GM18520 (cell line): Measurements from ENCODE around the gene ESR1.
"Not testable (repeated sequence)": the region's sequence is repeated elsewhere in the genome, so short reads cannot be mapped to it uniquely, and the experiment has no call there.

Experiments
- ATAC-seq: cut with Tn5 transposase; IDR thresholded peaks from one replicate; pipeline ENCODE4 v1.9.1; 2021; ENCODE audit not compliant: unreplicated experiment

The ESR1 gene

DNA sequence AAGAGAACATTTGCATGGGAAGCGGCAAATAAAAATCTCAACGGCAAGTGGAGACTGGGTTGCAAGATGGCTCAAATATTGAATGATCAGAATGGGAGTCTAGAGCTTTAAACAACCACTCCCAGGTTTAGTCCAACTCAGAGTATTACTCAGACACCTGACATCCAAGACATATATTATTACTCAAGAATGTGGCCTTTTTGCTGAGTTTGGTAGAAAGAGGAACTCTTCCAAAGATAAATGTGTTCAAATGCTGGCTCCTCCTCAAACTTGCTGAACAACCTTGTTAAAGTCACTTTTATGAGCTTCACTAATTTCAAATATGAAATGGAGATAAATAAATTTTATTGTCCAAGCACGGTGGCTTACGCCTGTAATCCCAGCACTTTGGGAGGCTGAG, 77.8 kb downstream of the ESR1 start:
- no peak for ATAC-seq

DNA sequence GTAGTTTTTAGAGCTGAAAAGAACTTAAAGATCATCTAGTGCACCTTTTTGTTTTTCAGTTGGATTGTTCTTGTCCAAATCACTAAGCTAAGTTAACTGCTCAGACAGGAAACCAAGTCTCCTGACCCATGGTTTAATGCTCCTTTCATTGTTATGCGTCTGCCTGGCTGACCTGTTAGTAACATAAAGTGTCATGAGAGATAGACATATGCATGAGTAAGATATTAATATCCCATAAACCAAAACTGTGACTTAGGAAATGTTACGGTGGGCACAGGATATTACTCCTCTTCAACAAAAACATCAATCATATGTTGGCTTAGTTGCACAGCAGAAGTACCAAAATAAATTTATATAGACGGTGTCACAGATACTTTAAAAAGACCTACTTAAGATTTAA, 84.0 kb downstream of the ESR1 start:
- ATAC-seq = no peak

DNA sequence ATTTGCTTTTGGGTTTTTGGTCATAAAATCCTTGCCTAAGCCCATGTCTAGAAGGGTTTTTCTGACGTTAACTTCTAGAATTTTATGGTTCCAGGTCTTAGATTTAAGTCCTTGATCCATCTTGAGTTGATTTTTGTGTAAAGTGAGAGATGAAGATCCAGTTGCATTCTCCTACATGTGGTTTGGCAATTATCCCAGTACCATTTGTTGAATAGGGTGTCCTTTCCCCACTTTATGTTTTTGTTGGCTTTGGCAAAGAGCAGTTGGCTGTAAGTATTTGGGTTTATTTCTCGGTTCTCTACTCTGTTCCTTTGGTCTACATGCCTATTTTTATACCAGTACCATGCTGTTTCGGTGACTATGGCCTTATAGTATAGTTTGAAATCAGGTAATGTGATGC, 86.9 kb downstream of the ESR1 start:
- not testable (repeated sequence) for ATAC-seq

DNA sequence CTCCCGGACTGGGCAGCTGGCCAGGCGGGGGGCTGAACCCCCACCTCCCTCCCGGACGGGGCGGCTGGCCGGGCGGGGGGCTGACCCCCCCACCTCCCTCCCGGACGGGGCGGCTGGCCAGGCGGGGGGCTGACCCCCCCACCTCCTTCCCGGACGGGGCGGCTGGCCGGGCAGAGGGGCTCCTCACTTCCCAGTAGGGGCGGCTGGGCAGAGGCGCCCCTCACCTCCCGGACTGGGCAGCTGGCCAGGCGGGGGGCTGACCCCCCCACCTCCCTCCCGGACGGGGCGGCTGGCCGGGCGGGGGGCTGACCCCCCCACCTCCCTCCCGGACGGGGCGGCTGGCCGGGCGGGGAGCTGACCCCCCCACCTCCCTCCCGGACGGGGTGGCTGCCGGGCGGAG, 91.7 kb downstream of the ESR1 start:
- ATAC-seq = not testable (repeated sequence)

DNA sequence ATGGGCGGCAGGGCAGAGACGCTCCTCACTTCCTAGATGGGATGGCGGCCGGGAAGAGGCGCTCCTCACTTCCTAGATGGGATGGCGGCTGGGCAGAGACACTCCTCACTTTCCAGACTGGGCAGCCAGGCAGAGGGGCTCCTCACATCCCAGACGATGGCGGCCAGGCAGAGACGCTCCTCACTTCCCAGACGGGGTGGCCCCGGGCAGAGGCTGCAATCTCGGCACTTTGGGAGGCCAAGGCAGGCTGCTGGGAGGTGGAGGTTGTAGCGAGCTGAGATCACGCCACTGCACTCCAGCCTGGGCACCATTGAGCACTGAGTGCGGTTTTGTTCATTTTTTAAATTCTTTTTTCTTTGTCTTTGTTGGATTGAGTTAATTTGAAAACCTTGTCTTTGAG, 92.3 kb downstream of the ESR1 start:
- not testable (repeated sequence) for ATAC-seq

DNA sequence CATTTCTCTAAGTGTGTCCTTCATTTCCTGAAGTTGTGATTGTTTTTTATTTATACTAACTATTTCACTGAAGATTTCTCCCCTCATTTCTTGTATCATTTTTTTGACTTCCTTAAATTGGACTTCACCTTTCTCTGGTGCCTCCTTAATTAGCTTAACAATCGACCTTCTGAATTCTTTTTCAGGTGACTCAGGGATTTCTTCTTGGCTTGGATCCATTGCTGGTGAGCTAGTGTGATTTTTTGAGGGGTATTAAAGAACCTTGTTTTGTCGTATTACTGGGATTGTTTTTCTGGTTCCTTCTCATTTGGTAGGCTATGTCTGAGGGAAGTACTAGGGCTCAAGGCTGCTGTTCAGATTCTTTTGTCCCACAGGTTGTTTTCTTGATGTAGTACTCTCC, 92.8 kb downstream of the ESR1 start:
- ATAC-seq = no peak

DNA sequence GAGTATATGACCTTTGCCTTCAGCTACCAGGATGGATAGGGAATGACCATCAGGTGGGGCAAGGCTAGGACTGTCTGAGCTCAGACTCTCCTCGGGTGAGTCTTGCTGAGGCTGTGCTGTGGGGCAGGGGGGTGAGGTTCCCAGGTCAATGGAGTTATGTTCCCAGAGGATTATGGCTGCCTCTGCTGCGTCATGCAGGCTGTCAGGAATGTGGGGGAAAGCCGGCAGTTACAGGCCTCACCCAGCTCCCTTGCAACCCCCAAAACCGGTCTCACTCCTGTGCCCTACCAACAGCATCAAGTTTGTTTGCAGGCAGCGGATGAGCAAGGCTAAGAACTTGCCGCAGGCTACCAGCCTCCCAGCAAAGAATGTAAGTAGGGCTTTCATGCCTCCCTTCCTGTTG, 93.5 kb downstream of the ESR1 start:
- no peak for ATAC-seq

DNA sequence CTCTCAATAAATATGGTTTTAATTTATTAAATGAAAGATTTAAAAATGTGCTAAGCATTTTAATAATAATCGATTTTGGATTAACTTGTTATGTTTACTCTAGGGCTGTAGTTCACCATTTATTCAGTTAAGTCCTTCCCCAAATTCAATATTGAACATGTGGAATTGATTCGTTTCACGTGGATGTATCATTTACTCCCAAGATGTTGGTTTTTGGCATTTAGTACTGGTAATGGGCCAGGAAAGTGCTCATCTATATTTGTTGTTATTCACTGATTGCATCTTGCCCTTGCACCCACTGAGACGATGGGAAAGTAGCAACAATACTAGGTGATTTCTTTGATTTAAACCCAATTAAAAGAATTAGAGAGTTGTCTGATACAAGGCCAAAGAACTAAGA, 97.1 kb downstream of the ESR1 start:
- ATAC-seq = no peak

DNA sequence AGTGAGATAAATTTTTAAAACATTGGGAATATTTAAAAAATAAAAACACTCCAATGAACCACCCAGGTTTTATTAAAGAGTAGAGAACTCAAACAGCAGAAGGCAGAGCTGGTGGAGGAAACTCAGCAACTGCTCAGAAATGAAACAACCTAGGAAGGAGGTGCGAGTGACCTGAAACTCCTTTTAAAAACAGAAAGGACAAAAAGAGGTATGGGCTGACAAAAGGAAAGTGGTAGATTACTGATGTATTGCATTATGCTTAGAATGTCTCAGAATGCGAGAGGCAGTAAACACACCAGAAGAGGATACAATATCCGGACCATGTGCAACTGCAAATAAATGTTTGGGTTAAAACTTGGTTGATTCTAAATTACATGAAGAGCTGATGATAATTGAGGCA, 97.6 kb downstream of the ESR1 start:
- no peak for ATAC-seq

DNA sequence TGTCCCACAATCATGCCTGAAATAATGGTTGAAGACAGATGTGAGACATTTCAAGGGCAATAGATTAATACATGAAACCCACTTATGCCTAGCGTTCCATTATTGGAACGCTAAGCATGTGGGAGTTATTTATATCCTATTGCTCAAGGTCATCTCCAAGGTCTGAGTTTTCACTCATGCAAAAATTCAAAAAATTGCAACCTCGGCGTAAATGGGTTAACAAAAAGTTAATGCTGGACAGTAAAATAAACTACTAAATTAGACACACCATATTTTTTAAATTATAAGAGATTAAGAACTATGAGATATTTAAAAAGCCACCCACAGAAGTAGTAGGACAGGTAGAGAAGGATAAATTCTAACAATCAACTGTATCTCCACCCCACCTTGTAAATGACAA, 98.4 kb downstream of the ESR1 start:
- no peak for ATAC-seq

DNA sequence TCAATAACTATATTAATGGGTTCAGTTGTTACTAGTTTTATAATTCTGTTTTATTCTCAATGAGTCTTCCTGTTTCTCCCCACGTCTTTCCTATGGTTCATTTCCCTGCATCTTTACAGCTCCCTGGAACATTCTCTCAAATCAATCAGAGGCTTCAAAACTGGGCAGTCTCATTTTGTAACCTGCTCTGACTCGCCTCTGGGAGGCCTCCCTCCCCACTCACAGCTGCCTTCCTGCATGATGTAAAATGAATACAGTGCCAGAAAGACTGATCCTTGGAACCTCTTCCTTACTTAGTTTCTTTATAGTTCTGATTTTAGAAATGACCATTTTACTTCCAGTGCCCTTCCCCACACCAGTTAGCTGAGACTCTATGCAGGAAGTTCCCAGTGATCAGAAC, 103.9 kb downstream of the ESR1 start:
- no peak for ATAC-seq

DNA sequence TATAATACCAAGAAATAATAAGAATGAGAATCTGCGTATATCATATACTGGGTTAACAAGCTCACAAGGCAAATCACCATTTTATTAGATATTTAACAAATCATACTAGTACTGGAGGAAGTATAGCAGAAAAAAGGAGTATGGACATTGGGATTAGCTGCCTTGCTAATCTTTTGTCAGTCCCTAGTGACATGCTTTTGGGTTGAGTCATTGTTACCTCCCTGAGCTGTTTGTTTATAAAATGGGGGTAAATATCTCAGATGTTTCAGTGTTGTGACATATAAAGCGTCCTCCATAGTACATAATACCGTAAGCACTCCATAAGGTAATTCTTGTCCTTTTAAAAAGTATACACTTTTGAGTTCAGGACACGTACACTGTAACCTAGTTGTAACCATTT, 107.0 kb downstream of the ESR1 start:
- no peak for ATAC-seq

DNA sequence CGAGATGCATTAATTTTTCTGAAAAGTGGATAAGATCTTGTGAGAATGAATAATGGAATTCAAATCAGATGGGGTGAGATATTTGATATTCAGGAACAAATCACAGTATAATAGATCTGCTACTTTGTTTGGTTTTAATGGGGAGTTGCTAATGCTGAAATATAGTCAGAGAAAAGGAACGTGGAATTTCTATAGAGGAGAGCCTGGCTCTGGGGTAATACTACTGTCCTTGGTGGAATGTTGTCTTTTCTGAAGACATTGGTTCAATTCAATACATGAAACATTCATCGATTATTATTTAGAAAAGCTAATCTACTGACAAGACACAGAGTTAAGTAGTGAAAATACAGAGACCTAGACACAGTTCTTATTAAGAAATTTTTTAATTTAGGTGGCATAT, 108.6 kb downstream of the ESR1 start:
- no peak for ATAC-seq

DNA sequence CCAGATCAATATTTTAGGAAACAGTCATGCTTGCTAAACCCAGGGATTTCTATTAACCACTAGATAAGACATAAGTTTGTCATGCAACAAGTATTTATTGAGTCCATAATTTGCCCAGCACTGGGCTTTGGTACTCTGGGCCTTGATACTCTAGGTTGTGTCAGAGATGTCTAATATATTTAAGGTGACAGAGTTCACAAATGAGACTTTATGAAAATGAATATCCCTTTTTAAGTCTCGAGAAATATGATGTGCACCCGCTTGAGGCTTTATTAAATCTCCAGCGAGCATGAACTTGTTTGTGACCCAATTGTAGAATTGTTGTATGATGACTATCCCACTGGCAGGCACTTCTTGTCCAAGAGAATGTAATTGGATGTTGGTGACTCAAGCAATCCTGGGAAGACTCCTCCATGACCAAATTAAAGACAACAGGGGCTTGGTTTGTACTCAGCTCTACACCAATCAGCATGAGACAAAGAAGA, 109.2 kb downstream of the ESR1 start:
- no peak for ATAC-seq

DNA sequence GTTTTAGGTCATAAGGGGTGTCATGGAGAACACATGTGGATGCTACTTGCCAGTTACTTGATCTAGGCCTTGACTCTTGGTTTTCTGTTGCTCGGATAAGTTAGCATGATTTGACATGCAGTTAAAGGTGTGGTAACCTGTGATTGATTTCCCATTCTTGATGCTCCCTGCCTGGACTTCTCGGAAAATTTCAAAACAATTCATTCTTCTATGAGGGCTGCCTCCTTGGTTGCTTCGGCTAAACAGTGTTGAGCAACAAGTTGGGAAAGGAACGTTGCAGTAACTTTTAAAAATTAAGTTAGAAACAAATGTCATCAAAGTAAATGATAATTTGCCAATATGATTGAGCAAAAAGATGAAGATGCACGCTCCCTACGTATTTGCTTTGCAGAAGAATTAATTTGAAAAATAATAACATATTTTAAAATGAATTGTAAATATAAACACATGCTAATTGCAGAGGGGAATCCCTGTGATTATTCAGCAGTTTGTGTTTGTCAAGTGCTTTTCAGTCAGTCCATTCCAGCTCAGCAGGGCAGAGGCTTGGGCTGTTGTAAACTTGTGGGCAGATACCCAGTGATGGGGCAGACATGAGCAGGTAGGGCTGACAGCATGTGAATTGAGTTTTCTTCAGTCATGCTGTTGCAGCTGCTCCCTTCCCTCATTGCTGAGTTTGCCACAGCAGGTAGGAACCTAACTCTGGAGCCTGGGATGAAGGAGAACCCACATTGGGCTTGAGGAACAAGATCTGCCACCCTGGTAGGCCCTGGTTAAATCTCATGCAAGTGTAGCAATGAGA, 110.2 kb downstream of the ESR1 start:
- no peak for ATAC-seq

DNA sequence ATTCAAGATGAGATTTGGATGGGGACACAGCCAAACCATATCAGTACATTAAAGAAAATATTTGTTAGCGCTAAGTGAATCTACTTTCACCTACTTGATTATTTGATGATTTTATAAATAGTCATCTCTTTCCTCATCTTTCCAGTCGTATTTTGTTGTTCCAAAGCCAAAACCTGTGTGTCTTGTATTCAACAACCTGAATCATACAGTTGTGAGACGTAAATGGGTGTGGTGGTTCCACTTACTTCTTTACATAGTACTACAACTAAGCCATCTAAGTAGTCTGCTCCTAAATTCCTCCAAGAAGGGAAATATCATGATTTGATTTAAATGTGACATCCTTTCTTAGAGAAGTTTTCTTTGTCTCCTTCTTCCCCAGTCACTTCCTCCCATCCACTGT, 132.8 kb downstream of the ESR1 start:
- no peak for ATAC-seq

DNA sequence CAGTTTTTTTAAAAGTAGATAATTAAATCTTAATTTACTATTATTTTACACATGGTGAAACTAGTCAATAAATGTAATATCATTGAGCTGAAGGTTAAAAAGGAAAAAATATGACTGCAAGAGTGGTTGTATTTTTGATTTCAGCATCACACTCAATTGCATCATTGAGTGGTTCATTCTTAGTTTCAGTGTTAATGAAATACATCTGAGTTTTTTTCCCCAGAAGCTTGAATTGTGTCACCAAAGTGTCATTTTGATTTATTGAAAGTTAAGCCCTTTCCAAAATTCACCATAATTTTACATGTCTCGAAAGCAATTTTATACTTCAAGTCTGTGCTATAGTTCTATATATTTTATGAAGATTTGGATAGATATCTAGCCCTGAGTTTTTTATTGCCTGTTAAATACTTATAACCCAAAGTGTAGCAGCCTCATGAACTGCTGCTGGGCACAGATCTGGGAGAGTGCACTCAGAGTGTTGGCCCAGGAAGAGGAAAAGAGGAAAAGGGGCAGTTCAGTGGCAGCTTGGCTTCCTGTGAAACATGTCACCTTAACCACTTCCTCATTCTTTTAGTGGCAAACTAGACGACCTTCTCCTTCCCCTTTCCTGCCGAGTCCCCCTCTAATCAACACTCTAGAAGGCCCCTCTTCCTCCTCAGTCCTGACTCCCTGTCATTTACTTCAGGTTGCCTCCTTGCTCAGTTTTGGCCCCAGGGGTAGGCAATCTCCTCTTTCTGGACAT, 140.7 kb downstream of the ESR1 start:
- ATAC-seq = no peak

DNA sequence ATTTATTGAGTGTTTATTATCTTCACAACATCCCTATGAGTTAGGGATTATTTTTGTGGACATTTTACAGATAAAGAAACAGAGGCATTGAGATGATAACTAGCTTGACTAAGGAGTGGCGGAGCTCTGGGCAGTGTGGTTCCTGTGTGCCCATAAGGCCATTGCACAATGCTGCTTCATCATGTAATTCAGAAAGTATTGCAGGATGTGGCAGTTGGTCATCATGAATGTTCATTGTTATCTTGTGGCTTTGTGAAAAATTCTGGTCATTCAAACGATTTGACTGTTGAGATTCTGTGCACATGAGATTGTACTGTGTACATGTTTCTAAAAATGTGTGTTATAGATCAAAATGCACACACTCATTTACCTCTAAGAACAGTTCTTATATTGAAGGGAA, 150.8 kb downstream of the ESR1 start:
- ATAC-seq = no peak

DNA sequence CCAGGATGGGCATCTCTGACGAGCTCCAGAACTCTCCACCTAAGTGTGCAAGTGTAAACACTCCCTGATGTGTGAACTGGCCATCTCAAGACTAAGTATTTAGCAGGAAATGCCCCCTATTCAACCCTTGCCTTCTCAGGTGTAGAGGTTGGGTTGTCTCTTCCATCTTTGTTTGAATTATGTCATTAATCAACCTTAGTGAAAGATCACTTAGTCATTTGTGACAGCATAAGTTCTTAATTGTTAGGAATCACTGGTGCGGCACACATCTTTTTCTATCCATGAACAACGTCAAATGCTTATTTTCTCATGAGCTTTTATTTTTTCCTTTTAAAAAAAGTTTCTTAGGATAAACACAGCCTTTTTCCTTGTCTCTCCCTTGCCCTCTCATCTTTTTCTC, 151.6 kb downstream of the ESR1 start:
- ATAC-seq = no peak

DNA sequence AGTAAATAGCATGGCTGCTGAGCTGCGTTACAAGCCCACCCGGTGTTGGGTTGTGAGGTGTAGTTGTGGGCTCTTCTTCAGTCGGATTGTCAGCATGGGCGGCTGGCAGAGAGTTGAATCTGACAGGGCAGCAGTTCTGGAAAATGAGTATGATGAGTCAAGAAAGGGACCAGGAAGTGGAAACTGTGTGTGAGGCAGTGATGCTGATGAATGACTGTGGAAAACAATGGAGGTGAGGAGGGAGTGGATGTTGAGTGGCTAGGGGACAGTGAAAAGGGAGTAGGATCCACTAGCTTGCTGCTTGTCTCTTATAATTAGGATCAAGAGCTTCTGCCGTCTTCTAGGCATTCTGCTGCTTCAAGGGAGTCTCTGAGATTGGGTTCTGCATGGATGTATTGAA, 154.3 kb downstream of the ESR1 start:
- no peak for ATAC-seq

DNA sequence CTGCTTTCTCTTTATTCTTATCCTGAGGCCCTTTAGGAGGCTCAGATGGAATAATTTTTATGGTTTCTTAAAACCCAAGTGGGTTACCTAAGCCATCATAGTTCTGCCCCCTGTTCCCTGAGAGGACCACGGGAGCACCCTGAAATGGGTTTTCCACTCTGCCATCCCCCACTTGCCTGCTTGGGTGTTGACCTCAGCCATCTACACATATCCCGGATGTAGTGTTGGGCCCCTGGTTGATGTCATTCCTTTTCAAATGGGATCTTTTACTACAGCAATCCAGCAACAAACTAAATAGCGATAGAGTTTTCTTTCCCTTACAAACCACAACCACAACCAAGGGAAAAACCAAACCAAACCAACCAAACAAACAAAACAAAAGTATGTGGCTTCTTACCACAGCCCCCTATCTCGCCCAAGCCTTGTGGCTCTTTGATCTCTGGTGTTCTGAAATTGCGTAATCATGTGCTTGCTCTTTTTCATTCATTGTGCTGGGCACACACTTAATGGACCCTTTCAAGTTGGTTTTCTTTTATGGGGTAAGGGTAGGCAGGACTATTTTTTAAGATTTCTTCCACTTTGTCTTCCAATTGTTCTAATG, 154.9 kb downstream of the ESR1 start:
- ATAC-seq = no peak

DNA sequence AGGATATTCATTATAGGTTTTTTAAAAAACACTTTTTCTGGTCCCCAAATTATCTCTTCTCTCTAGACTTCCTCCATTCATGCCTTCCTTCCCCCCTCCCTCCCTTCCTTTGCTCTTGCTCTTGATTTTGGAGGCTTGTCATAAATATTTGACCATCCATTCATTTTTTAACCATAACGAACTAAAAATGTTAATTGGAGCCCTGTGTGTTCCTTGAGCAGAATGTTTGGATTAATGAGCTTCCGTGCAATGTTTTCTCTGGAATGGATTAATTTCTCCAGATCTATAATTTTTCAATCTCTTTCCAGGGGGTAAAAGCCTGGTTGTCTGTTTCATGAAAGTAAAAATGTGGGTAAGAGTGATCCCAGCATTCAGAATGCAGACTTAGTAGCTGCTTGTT, 155.5 kb downstream of the ESR1 start:
- ATAC-seq = no peak
